ENCODE measurements around the gene RNF44.

RNF44 gene

DNA sequence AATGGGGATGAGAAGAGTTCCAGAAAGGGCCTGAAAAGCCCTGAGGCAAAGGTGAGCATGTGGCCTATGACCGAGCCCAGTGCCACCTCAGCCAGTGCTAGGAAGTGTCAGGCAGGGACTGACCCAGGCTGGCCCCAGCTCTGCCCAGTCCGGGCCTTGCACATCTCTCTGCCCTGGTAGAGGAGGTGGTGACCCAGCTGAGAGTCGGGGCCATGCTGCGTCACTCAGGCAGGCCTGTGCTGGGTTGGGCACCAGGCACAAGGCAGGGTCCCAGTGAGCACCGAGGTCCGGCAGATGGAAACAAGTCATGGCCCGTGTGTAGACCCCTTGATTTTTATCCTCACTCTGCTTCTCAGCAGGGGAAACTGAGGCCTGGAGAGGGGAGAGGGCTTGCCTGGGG, 12.7 kb upstream of the RNF44 start:
- Histone ChIP-seq H3K4me1 (ENCODE audit: insufficient read depth, poor library complexity, severe bottlenecking) (peaks cover 37% of the 10 kb centered on the region), H3K27me3 (ENCODE audit: insufficient read depth, poor library complexity, severe bottlenecking) (no peaks in the 10 kb centered on the region), H3K9me3 (ENCODE audit: severe bottlenecking) (no peaks in the 10 kb centered on the region), H3K27ac (ENCODE audit: poor library complexity, severe bottlenecking) (no peak overlapping the region), H3K36me3 (ENCODE audit: low read depth) (no peaks in the 10 kb centered on the region), H3K4me3 (ENCODE audit: severe bottlenecking) (no peak overlapping the region)
- DNase-seq (ENCODE audit: low spot score), result no peak
- ATAC-seq (ENCODE audit: low read depth), result no peak
- TF ChIP-seq, protein P1, sequence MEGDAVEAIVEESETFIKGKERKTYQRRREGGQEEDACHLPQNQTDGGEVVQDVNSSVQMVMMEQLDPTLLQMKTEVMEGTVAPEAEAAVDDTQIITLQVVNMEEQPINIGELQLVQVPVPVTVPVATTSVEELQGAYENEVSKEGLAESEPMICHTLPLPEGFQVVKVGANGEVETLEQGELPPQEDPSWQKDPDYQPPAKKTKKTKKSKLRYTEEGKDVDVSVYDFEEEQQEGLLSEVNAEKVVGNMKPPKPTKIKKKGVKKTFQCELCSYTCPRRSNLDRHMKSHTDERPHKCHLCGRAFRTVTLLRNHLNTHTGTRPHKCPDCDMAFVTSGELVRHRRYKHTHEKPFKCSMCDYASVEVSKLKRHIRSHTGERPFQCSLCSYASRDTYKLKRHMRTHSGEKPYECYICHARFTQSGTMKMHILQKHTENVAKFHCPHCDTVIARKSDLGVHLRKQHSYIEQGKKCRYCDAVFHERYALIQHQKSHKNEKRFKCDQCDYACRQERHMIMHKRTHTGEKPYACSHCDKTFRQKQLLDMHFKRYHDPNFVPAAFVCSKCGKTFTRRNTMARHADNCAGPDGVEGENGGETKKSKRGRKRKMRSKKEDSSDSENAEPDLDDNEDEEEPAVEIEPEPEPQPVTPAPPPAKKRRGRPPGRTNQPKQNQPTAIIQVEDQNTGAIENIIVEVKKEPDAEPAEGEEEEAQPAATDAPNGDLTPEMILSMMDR (IDR thresholded peaks at IDR 0.05; ENCODE audit: poor library complexity, severe bottlenecking), result no peak

DNA sequence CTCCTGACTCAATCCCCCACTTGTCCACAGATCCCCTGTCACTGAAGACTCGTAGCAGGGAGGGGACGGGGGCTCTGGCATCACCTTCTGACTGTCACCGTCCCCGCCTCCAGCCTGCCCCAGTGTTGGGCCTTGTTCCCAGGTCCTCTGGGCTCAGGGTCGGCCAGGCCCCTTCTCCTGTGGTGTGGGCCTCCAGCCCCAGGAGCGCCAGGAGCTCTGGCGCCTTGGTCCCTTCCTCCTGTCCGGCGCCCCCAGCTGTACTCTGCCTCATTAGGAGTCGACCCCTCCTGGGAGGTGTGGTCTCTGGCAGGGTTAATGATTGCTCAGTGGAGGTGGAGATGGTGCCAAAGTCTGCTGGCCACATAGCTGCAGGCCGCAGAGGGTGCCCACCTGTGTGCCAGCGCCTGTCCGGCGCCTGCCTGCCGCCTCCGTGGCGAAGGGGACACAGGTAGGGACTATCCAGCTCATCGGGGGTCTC, 11.8 kb upstream of the RNF44 start, which contains the start of gene CDHR2:
TSS of gene CDHR2 (plus strand) at position 376 of the 478 bp plus-strand sequence. CDS start 16,011 bp downstream, outside the sequence.
- TF ChIP-seq, protein P1 (IDR thresholded peaks at IDR 0.05; ENCODE audit: poor library complexity, severe bottlenecking), result no peak
- no peak for ATAC-seq (ENCODE audit: low read depth)
- no peak for DNase-seq (ENCODE audit: low spot score)
- H3K36me3 ChIP-seq (ENCODE audit: low read depth), result no peaks in the 10 kb centered on the region
- H3K27ac ChIP-seq (ENCODE audit: poor library complexity, severe bottlenecking), result no peak within 1 kb of the TSS
- no peaks in the 10 kb centered on the region for H3K27me3 ChIP-seq (ENCODE audit: insufficient read depth, poor library complexity, severe bottlenecking)
- H3K9me3 ChIP-seq (ENCODE audit: severe bottlenecking), result no peaks in the 10 kb centered on the region
- no peak within 1 kb of the TSS for H3K4me3 ChIP-seq (ENCODE audit: severe bottlenecking)
- peaks cover 34% of the 10 kb centered on the region for H3K4me1 ChIP-seq (ENCODE audit: insufficient read depth, poor library complexity, severe bottlenecking)

DNA sequence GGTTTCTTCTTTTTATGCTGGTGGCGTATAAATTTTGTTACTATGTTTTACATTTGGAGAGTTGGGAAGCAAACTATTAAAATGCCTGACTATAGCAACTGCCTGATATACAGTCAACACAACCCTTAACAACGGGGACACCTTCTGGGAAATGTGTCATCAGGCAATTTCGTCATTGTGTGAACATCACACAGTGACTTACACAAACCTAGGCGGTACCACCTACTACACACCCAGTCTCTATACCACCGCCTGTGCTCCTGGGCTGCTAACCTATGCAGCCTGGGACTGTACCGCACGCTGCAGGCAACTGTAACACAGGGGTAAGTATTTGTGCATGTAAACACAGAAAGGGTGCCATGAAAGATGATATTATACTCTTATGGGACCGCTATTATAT, 10.6 kb upstream of the RNF44 start:
- no peaks in the 10 kb centered on the region for H3K27me3 ChIP-seq (ENCODE audit: insufficient read depth, poor library complexity, severe bottlenecking)
- TF ChIP-seq, protein P1 (IDR thresholded peaks at IDR 0.05; ENCODE audit: poor library complexity, severe bottlenecking), result no peak
- no peaks in the 10 kb centered on the region for H3K36me3 ChIP-seq (ENCODE audit: low read depth)
- no peak overlapping the region for H3K27ac ChIP-seq (ENCODE audit: poor library complexity, severe bottlenecking)
- ATAC-seq (ENCODE audit: low read depth) (no peak), DNase-seq (ENCODE audit: low spot score) (no peak)
- H3K4me3 ChIP-seq (ENCODE audit: severe bottlenecking), result no peak overlapping the region
- H3K9me3 ChIP-seq (ENCODE audit: severe bottlenecking), result no peaks in the 10 kb centered on the region
- H3K4me1 ChIP-seq (ENCODE audit: insufficient read depth, poor library complexity, severe bottlenecking), result peaks cover 23% of the 10 kb centered on the region

DNA sequence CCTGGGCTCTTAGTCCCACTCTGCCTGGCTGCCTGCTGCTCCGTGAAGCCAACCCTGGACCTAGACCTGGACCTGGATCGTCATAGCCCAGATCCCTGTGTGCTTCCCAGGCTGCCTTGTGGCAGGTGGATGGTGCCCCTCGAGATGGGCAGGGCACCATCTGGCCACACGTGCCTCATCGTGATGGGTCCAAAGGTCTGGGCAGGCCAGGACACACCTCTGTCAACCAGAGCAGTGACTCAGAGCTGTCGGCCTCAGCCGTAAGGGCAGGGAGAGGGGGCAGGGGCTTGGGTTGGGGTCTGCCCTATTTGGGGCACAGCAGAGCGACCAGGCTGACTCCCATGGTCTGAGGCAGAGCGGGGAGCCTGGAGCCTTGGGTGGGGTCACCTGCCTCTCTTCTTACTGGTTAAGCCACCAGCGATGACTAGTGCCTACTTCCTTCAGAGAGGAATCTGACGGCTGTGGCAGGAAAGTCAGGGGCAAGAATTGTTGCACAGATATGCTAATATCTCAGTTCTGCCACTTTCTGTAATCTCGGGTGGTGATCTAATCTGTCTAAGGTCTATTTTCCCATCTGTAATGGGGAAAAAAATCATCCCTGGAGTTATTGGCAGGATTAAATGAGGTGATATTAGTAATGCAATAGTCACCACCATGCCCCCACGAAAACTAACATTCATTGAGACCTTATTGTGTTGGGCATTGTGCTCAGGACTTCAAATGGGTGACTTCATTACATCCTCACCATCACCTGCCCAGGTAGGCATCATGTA, 8.7 kb upstream of the RNF44 start:
- Histone ChIP-seq H3K27me3 (ENCODE audit: insufficient read depth, poor library complexity, severe bottlenecking) (no peaks in the 10 kb centered on the region), H3K27ac (ENCODE audit: poor library complexity, severe bottlenecking) (peak overlapping the region; percentile 81), H3K4me3 (ENCODE audit: severe bottlenecking) (no peak overlapping the region), H3K4me1 (ENCODE audit: insufficient read depth, poor library complexity, severe bottlenecking) (peaks cover 35% of the 10 kb centered on the region), H3K9me3 (ENCODE audit: severe bottlenecking) (no peaks in the 10 kb centered on the region), H3K36me3 (ENCODE audit: low read depth) (no peaks in the 10 kb centered on the region)
- TF ChIP-seq, protein P1 (IDR thresholded peaks at IDR 0.05; ENCODE audit: poor library complexity, severe bottlenecking), result no peak
- ATAC-seq (ENCODE audit: low read depth) (peak; percentile 17; the same call in 2 of the 3 replicates), DNase-seq (ENCODE audit: low spot score) (no peak)

DNA sequence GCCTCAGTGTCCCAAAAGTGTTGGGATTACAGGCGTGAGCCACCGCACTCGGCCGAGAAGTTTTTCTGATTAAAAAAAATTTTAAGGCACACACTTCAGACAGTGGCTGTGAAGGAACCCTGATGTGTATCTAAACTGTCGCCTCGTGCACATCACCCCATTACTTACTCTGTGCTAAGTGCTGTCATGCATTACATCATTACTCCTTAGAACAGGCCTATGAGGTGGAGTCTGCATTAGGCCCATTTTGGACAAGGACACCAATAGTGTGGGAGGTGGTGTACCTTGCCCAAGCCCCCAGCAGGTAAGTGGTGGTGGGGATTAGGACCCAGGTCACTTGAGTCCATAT, 8.2 kb upstream of the RNF44 start:
- H3K9me3 ChIP-seq (ENCODE audit: severe bottlenecking), result no peaks in the 10 kb centered on the region
- H3K27me3 ChIP-seq (ENCODE audit: insufficient read depth, poor library complexity, severe bottlenecking), result no peaks in the 10 kb centered on the region
- H3K4me3 ChIP-seq (ENCODE audit: severe bottlenecking), result no peak overlapping the region
- ATAC-seq (ENCODE audit: low read depth) (no peak), DNase-seq (ENCODE audit: low spot score) (no peak)
- TF ChIP-seq, protein P1 (IDR thresholded peaks at IDR 0.05; ENCODE audit: poor library complexity, severe bottlenecking), result no peak
- no peaks in the 10 kb centered on the region for H3K36me3 ChIP-seq (ENCODE audit: low read depth)
- peaks cover 35% of the 10 kb centered on the region for H3K4me1 ChIP-seq (ENCODE audit: insufficient read depth, poor library complexity, severe bottlenecking)
- H3K27ac ChIP-seq (ENCODE audit: poor library complexity, severe bottlenecking), result peak overlapping the region; percentile 81

Data from RWPE2 (cell line).